GM18505 (cell line): ENCODE results near the gene LTBR.
"Not testable (repeated sequence)": the region's sequence is repeated elsewhere in the genome, so short reads cannot be mapped to it uniquely, and the experiment has no call there.

Source experiments
- ATAC-seq: cut with Tn5 transposase; IDR thresholded peaks from one replicate; pipeline ENCODE4 v1.9.1; 2021; ENCODE audit not compliant: unreplicated experiment
- POLR2A ChIP-seq: IDR thresholded peaks from 4 replicates; pipeline ENCODE4 v1.6.1; 2011; ENCODE audit warnings: borderline replicate concordance; ENCODE audit not compliant: insufficient read depth, insufficient read length; ENCODE audit errors: extremely low read depth

The LTBR gene

DNA sequence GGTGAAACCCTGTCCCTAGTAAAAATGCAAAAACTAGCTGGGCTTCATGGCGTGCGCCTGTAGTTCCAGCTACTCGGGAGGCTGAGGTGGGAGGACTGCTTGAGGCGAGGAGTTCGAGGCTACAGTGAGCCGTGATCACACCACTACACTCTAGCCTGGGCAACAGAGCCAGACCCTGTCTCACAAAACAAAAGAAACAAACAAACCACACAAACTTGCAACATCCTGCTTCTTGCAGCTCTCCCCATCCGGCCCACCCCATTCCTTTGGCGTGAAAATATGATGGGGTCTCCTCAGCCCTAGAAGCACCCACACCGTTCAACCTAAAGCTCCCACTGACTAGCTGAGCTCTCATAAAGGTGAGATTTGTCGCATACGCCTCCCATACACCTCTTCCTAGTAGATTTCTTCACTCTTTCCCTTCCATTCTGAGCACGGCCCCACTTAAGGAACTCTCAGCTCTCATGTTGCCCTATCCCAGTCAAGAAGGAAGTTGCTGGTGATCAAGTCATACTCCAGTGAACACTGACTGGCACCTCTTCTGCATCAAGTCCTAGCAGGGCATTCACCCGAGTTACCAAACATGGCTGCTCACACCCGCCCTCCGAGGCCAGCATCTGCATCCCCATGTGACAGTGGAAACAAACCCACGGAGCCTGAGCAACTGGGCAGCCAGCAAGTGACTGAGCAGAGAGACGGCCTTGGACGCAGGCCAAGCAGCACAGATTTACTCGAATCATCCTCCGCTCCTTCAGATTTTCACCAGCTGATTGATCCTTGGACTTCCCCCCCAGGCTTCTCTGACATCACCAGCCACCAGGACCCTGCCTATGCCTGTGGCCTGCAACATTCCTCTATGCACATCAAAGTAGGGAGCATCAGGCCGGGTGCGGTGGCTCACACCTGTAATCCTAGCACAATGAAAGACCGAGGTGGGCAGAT lies 41.9 kb downstream of the LTBR start:
- no peak for ATAC-seq
- TF ChIP-seq POLR2A = no peak

DNA sequence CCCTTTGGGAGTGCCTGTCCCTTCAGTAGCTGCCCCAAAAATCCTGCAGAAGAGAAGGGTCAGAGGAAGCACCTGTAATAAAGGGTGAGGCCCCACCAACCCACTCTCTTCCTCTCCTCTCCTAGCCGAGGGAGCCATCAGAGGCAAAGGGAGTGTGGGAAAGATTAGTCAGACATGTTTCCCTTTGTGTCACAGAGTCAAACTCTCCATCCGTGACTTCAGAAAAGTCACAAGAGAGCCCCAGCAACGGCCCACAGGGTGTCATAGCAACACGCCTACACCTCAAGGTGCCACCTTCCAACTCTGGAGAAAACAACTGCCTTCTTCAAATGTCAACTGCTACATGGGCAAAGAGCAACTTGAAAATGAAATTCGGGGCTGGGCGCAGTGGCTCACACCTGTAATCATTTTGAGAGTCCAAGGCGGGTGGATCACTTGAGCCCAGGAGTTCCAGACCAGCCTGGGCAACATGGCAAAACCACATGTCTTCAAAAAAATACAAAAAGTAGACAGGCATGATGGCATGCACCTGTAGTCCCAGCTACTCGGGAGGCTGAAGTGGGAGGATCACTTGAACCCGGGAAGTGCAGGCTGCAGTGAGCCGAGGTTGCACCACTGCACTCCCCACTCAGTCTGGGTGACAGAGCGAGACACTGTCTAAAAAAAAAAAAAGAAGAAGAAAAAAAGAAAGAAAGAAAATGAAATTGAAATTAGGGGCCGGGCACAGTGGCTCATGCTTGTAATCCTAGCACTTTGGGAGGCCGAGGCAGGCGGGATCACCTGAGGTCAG lies 43.1 kb downstream of the LTBR start:
- TF ChIP-seq POLR2A = no peak
- peak; percentile 54 for ATAC-seq

- ATAC-seq = not testable (repeated sequence)
Measured at GRCh38 chr12:6427796-6428195, 43.8 kb downstream of the LTBR start.

DNA sequence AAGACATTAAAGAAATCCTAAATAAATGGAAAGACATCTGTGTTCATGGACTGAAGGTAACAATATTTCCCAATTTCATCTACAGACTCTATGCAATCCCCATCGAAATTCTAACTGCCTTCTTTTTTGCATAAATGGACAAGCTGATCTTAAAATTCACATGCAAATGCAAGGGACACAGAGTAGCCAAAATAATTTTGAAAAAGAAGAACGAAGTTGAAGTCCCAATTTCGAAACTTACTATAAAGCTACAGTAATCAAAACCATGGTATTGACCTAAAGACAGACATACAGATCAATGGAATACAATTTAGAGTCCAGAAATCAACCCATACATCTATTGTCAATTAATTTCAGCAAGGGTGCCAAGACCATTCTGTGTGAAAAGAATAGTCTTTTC lies 44.4 kb downstream of the LTBR start:
- no peak for ATAC-seq
- TF ChIP-seq POLR2A = no peak

DNA sequence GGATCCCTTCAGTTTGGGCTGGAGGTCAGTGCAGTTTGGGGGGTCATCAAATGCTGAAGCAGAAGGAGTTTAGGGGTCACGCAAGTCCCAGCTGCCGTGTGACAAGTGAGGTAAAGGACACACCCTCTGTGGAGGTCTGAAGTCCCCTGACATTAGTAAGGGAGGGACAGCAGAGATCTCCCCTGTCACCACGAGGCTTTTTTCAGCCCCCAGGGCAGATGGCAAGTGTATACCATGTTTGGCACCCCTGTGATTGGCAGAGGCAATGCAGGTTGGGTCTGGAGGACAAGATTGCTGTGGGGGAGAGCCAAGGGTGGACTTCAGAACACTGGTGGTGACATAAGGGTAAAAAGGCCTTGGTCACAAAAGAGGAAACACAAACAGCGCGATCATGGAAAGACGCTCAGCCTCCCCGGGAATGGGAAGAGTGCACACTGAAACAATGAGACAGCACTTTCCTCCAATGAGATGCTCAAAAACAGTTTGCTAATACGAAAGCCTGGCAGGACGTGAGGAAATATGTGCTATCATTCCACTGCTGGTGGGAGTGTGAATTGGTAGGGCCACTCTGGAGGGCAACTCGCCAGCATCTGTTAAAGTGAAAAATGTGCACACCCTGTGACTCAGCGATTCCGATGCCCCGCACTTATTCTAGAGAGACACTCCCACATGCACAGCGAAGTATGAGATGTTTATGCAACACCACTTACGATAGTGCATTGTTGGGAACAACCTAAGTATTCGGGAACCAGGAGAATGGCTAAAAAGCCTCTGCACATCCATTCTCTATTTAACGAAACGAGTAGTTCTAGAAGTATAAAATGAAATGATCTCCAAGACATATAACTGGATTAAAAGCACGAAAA lies 46.4 kb downstream of the LTBR start:
- TF ChIP-seq POLR2A = peak; percentile 50
- no peak for ATAC-seq

DNA sequence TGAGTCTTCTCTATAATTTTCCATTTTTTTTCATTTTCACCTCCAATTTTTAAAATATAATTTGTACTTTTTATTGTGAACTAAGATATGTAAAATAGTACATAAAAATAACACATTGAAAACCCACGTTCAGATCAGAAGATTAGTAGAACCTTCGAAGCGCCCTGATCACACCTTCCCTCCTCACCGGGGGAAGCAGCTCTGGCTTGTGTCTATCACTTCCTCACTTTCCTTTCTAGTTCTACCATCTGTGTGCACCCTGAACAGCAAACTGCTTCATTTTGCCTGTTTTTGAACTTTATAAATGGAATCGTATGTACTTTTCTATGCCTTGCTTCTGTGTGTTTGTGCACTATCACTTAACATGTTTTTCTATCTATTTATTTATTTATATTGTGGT lies 49.0 kb downstream of the LTBR start:
- no peak for ATAC-seq
- TF ChIP-seq POLR2A = peak; percentile 22

DNA sequence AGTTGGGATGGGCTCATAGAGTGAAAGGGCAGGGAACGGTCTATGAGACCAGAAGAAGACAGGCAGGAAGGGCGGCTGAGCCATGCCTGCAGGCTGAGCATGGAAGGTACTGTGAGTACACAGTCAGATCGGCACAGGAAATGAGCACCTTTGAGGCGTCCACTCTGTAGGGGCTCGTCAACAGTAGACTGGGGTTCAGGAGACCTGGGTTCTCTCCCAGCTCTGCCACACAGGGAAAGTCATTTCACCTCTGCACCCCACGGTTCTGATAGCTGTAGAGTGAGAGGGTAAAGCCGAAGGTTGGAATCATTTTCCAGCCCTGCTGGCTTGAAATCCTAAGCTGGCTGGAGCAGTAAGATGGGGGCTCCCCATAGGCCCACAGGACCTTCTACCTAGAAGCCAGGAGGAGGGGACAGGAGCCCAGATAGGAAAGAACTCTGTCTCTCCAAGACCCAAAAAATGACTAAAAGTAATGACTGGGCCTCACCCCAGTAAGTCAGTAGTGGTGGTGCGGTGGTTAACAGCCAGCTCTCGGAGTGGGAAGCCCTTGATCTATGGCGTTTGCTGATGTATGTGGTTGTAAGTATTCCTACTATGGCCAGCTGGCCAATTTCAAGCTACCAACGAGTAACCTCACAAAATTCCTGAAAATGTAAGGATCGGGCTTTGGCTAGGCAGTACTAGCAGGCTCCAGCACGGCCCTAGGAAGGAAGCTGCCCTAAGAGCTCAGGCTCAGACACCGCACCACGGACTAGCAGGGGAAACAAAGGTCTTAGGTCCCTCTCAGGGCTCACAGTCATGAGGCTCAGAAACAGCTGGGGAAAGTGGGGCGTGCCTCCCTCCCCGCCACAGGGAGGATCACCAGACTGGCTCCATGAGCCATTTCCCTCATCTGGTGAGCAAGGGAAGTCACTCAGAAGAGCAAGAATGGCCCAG lies 50.5 kb downstream of the LTBR start:
- no peak for ATAC-seq
- TF ChIP-seq POLR2A = no peak

- TF ChIP-seq POLR2A = no peak
- no peak for ATAC-seq
Measured at GRCh38 chr12:6435961-6436715, 52.2 kb downstream of the LTBR start.

DNA sequence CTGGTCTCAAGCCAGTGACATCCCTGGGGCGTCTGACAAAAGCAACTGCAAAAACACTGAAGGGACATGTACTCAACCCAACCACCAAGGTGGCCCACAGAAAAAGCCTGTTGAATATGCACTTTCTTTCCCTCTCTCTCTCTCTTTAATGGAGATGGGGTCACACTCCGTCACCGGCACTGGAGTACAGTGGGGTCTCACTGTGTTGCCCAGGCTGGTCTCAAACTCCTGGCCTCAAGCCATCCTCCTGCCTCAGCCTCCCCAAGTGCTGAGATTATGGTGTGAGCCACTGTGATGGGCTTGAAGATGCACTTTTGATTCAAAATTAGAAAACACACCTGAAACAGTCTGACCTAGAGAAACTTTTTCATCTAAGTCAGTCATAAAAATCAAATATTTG lies 53.6 kb downstream of the LTBR start:
- TF ChIP-seq POLR2A = no peak
- ATAC-seq = no peak

- TF ChIP-seq POLR2A = no peak
Measured at GRCh38 chr12:6438345-6438744, 54.4 kb downstream of the LTBR start.

GRCh38 chr12:6440391-6440790 lies 56.4 kb downstream of the LTBR start:
- no peak for ATAC-seq
- TF ChIP-seq POLR2A = no peak

More at GRCh38 chr12:6438345-6438744, 54.4 kb downstream of the LTBR start:
- ATAC-seq = no peak
